SK-N-SH treated with all-trans-retinoic acid at 6 μM for 48 hours (cell line): ENCODE measurements around the gene NADSYN1.

Experiments used
- ATAC-seq: fragments of 200-7000 bp; cut with Tn5 transposase; 3 replicates; pipeline ENCODE4 v1.9.1; 2020; ENCODE audit warnings: mild to moderate bottlenecking, moderate library complexity
- ARNTL ChIP-seq: fragments of 450-650 bp; formaldehyde crosslinking; IDR thresholded peaks from 2 replicates; pipeline ENCODE4 v1.5.0; 2020; ENCODE audit warnings: low read depth, mild to moderate bottlenecking, moderate library complexity, borderline replicate concordance
- BACH2 ChIP-seq: fragments of 250-450 bp; sonication (Bioruptor Pico); IDR thresholded peaks from 2 replicates; pipeline ENCODE4 v1.9.0; 2021; ENCODE audit warnings: mild to moderate bottlenecking, borderline replicate concordance
- CREB5 ChIP-seq: fragments of 250-450 bp; sonication (Bioruptor Pico); IDR thresholded peaks from 2 replicates; pipeline ENCODE4 v1.5.1; 2020; ENCODE audit warnings: low read depth, mild to moderate bottlenecking, moderate library complexity
- CSDC2 ChIP-seq: fragments of 250-450 bp; sonication (Bioruptor Pico); IDR thresholded peaks from 2 replicates; pipeline ENCODE4 v1.5.0; 2020; ENCODE audit warnings: mild to moderate bottlenecking, moderate library complexity
- ESRRG ChIP-seq: fragments of 250-450 bp; sonication (Bioruptor Pico); IDR thresholded peaks from 2 replicates; pipeline ENCODE4 v1.6.1; 2021; ENCODE audit warnings: mild to moderate bottlenecking
- GLIS3 ChIP-seq: fragments of 250-450 bp; sonication (Bioruptor Pico); IDR thresholded peaks from 2 replicates; pipeline ENCODE4 v1.5.0; 2020; ENCODE audit warnings: mild to moderate bottlenecking, moderate library complexity
- ISL1 ChIP-seq: fragments of 250-450 bp; sonication (Bioruptor Pico); IDR thresholded peaks from 2 replicates; pipeline ENCODE4 v2.1.2; 2022; ENCODE audit warnings: mild to moderate bottlenecking, moderate library complexity
- OSR1 ChIP-seq: fragments of 250-450 bp; sonication (Bioruptor Pico); IDR thresholded peaks from 2 replicates; pipeline ENCODE4 v1.8.0; 2022; ENCODE audit warnings: moderate library complexity, mild to moderate bottlenecking, inconsistent platforms
- POU6F1 ChIP-seq: fragments of 250-450 bp; sonication (Bioruptor Pico); IDR thresholded peaks from 2 replicates; pipeline ENCODE4 v1.8.0; 2021; ENCODE audit warnings: low read depth, mild to moderate bottlenecking, moderate library complexity, borderline replicate concordance
- PPARA ChIP-seq: fragments of 250-450 bp; sonication (Bioruptor Pico); IDR thresholded peaks from 2 replicates; pipeline ENCODE4 v1.5.0; 2020; ENCODE audit warnings: mild to moderate bottlenecking, borderline replicate concordance
- RARB ChIP-seq: fragments of 250-450 bp; sonication (Bioruptor Pico); IDR thresholded peaks from 2 replicates; pipeline ENCODE4 v1.8.0; 2021; ENCODE audit warnings: mild to moderate bottlenecking, moderate library complexity
- SNAI2 ChIP-seq: fragments of 250-450 bp; sonication (Bioruptor Pico); IDR thresholded peaks from 2 replicates; pipeline ENCODE4 v1.5.0; 2020; ENCODE audit warnings: mild to moderate bottlenecking, moderate library complexity
- TCF4 ChIP-seq: fragments of 250-450 bp; sonication (Bioruptor Pico); IDR thresholded peaks from 2 replicates; pipeline ENCODE4 v1.8.0; 2021; ENCODE audit warnings: mild to moderate bottlenecking, moderate library complexity, borderline replicate concordance
- TOX ChIP-seq: fragments of 250-450 bp; sonication (Bioruptor Pico); IDR thresholded peaks from 2 replicates; pipeline ENCODE4 v1.8.0; 2021; ENCODE audit warnings: mild to moderate bottlenecking, moderate library complexity, borderline replicate concordance
- ZC3H10 ChIP-seq: fragments of 250-450 bp; sonication (Bioruptor Pico); IDR thresholded peaks from 2 replicates; pipeline ENCODE4 v1.5.1; 2021; ENCODE audit warnings: mild to moderate bottlenecking, moderate library complexity
- ZFP3 ChIP-seq: fragments of 250-450 bp; sonication (Bioruptor Pico); IDR thresholded peaks from 2 replicates; pipeline ENCODE4 v1.5.0; 2020; ENCODE audit warnings: mild to moderate bottlenecking, moderate library complexity
- ZFP30 ChIP-seq: fragments of 450-650 bp; formaldehyde crosslinking; IDR thresholded peaks from 2 replicates; pipeline ENCODE4 v1.5.0; 2022; ENCODE audit warnings: mild to moderate bottlenecking, moderate library complexity
- ZNF565 ChIP-seq: fragments of 450-650 bp; formaldehyde crosslinking; conservative IDR thresholded peaks from 2 replicates; pipeline ENCODE4 v1.5.0; 2020; ENCODE audit warnings: low read depth, mild to moderate bottlenecking, moderate library complexity
- ZNF70 ChIP-seq: fragments of 450-650 bp; formaldehyde crosslinking; IDR thresholded peaks from 2 replicates; pipeline ENCODE4 v1.5.0; 2020; ENCODE audit warnings: mild to moderate bottlenecking, moderate library complexity
- ZNF8 ChIP-seq: fragments of 450-650 bp; formaldehyde crosslinking; IDR thresholded peaks from 2 replicates; pipeline ENCODE4 v1.5.0; 2020; ENCODE audit warnings: mild to moderate bottlenecking, moderate library complexity

NADSYN1 gene

DNA sequence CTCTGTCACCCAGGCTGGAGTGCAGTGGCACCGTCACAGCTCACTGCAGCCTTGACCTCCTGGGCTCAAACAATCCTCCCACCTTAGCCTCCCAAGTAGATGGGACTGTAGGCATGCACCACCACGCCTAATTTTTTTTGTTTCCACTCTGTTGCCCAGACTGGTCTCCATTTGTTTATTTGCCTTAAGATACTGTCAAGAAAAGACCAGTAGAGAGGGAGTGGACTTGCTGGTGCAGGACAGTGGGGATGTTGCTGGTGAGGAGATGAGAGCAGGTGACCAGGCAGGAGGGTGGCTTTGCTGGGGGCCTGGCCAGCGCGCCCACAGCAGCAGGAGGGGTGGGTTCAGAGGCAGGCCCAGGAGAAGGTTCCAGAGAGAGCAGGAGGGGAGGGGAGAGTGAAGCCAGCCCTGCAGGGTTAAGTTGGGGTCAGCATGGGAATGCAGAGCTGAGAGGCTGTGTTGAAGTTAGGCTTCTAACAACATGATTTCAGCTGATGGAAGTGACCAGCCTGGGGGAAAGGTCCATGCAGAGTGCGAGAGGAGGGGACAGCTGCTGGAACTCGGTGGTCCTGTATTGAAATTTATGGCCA, 35.8 kb downstream of the NADSYN1 start:
- peak; percentile 12; the same call in 1 of the 3 replicates for ATAC-seq
- TF ChIP-seq ESRRG (no peak), BACH2 (no peak), OSR1 (CRISPR knock-in tag) (no peak), ZC3H10 (CRISPR knock-in tag) (no peak), CSDC2 (CRISPR knock-in tag) (no peak), CREB5 (CRISPR knock-in tag) (no peak), ZNF70 (CRISPR knock-in tag) (no peak), ISL1 (CRISPR knock-in tag) (no peak), ARNTL (CRISPR knock-in tag) (no peak), ZNF565 (CRISPR knock-in tag) (no peak), RARB (no peak)

DNA sequence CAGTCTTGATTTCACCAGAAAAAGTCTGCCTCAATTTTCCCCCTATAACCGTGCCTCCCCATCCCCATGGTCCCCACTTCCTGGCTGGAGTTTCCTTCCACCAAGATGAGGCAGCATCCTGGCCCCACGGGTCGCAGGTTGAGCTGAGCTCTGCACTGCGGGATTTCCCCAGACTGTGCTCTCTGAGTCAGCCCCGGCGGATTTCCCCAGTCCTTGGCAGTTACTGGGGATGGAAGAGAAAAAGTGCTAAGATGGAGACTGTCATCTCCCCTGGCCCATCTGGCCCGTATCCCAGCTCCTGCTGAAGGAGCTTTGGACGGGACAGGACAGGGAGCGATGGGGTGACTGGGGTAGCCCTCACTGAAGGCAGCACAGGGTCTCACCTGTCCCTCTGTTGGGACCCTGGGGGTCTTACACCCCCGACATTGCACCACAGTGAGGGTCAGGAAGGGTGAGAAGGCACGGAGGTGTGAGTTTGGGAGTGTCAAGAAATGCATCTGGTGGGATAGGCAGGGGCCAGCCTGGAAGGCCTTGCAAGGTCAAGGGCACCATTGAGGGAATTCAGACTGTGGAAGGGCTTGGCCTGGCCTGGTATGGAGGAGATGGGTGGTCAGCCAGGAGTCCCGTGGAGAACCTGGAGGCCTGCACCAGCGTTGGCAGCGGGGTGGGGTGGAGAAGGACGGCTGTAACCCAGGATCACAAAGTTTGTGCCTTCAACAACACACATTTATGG, 36.5 kb downstream of the NADSYN1 start:
- TF ChIP-seq ZFP3 (CRISPR knock-in tag) (no peak), POU6F1 (no peak), BACH2 (no peak), CREB5 (CRISPR knock-in tag) (no peak), ESRRG (no peak), ZNF70 (CRISPR knock-in tag) (no peak)
- peak; percentile 52; the same call in 2 of the 3 replicates for ATAC-seq

DNA sequence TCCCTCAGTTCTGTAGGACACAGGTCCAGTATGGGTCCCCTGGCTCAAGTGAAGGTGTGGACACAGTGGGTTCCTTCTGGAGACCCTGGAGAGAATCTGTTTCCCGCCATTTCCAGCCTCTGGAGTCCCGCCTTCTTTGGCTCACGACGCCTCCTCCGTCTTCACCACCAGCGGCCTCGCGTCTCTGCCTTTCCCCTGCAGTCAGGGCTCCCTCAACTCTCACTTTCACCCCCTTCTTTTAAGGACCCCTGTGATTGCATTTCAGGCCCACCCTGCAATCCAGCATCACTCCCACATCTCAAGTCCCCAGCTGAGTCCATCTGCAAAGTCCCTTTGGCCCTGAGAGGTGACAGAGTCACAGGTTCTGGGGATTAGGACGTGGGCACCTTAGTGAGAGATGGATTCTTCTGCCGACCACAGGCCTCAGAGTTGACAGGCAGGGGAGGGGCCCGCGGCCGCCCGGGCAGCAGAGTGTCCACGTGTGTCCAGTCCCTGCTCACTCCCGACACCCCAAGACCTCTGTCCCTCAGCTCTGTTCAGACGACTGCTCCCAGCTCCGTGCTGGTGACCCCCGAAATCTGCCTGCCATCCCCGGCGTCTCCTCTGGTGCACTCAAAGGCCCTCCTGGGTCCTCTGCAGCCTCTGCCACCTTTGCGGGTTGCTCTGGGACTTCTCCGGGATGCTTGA, 37.2 kb downstream of the NADSYN1 start:
- no peak for TF ChIP-seq CREB5 (CRISPR knock-in tag)
- no peak for TF ChIP-seq TCF4 (CRISPR knock-in tag)
- no peak for TF ChIP-seq PPARA
- no peak for TF ChIP-seq ESRRG
- ATAC-seq = no peak

DNA sequence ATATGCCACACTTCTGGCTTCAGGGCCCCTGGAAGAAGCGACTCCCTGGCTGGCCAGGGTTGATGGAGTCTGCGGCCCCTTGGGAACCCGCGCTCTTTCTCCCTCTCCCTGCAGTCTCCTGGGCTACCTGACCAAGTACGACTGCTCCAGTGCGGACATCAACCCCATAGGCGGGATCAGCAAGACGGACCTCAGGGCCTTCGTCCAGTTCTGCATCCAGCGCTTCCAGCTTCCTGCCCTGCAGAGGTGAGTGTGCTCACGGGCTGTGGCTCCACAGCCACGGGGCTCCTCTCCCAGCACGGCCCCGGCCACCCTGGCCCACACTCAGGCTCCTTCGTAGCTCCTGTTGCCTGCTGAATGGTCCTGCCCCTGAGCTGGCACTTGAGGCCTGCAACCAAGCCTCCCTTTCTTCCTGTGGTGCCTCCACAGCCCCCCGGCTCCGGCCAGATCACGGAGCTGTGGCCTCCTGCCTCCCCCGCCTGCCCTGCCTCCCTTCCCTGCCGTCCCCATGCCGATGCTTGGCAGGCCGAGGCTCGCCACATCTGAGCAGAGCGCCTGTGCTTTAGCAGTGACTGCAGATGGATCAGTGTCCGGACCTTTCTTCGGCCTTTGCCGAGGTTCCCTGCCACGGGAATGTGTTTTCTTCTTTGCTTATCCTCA, 37.9 kb downstream of the NADSYN1 start:
- TF ChIP-seq ZFP30 (no peak), SNAI2 (CRISPR knock-in tag) (no peak), ZNF565 (CRISPR knock-in tag) (no peak), GLIS3 (CRISPR knock-in tag) (no peak), ZNF8 (CRISPR knock-in tag) (no peak), TCF4 (CRISPR knock-in tag) (no peak), CSDC2 (CRISPR knock-in tag) (no peak)
- ATAC-seq = no peak

GRCh38 chr11:71491531-71491930, 38.5 kb downstream of the NADSYN1 start:
- ATAC-seq = no peak
- no peak for TF ChIP-seq TCF4 (CRISPR knock-in tag)
- TF ChIP-seq ESRRG = no peak
- no peak for TF ChIP-seq CSDC2 (CRISPR knock-in tag)
- TF ChIP-seq ZNF70 (CRISPR knock-in tag) = no peak
- TF ChIP-seq OSR1 (CRISPR knock-in tag) = no peak
- TF ChIP-seq PPARA = no peak
- no peak for TF ChIP-seq TOX (CRISPR knock-in tag)
- TF ChIP-seq SNAI2 (CRISPR knock-in tag) = no peak
- TF ChIP-seq GLIS3 (CRISPR knock-in tag) = no peak
